Measurements from ENCODE around the gene HSPA5. TPM values are rescaled to one million over a fixed set of nuclear protein-coding genes. Genes with fewer than 3 reads are reported as not detected.
A peak's percentile ranks its signal among the peaks of the same experiment; 100 is the strongest.
"Not testable (repeated sequence)": the region's sequence is repeated elsewhere in the genome, so short reads cannot be mapped to it uniquely, and the experiment has no call there.

The HSPA5 gene
- total RNA-seq, 2 donors from 2014 or later: 224 to 229 TPM

DNA sequence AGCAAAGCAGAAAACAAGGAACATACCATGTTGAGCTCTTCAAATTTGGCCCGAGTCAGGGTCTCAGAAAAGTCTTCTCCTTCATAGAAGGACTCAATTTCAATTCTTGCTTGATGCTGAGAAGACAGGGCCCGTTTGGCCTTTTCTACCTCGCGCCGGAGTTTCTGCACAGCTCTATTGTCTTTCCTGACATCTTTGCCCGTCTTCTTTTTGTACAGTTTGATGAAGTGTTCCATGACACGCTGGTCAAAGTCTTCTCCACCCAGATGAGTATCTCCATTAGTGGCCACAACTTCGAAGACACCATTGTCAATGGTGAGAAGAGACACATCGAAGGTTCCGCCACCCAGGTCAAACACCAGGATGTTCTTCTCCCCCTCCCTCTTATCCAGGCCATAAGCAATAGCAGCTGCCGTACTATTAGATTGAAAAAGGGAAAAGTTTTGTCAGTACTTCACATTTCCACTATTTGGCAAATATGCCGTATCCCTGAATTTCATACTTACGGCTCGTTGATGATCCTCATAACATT lies 2.2 kb downstream of the HSPA5 start:
- Mint-ChIP-seq H3K27me3 (no peaks in the 10 kb centered on the region), H3K4me1 (peaks cover 42% of the 10 kb centered on the region), H3K36me3 (ENCODE audit: low read depth) (peaks cover 16% of the 10 kb centered on the region), H3K4me3 (peak overlapping the region; percentile 94), H3K27ac (peak overlapping the region; percentile 98)
- no peaks in the 10 kb centered on the region for H3K9me3 ChIP-seq (ENCODE audit: control insufficient read depth, low read length, poor library complexity, severe bottlenecking)
- DNase-seq (no peak), ATAC-seq (no peak)

DNA sequence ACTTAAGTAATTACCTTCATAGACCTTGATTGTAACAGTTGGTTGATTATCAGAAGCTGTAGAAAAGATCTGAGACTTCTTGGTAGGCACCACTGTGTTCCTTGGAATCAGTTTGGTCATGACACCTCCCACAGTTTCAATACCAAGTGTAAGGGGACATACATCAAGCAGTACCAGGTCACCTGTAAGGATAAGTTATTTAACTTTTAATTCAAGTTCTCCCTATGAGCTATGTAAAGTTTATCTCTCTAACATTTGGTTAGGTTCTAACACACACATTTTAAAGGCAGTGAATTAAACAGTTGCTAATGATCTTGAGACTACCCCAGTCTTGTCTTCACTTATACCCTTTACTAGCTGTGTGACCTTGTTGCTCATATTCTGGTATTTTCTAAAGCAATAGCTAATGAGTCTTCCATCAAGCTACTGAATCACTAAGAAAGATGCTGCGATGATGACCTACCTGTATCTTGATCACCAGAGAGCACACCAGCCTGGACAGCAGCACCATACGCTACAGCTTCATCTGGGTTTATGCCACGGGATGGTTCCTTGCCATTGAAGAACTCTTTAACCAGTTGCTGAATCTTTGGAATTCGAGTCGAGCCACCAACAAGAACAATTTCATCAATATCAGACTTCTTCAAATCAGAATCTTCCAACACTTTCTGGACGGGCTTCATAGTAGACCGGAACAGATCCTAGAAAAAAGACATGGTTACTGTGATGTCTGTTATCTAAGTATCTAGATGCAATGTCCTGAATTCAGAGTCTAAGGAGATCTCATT lies 2.8 kb downstream of the HSPA5 start:
- DNase-seq (no peak), ATAC-seq (no peak)
- peak overlapping the region; percentile 94 for H3K4me3 Mint-ChIP-seq
- H3K4me1 Mint-ChIP-seq: peaks cover 42% of the 10 kb centered on the region
- H3K27ac Mint-ChIP-seq: peak overlapping the region; percentile 98
- no peaks in the 10 kb centered on the region for H3K9me3 ChIP-seq (ENCODE audit: control insufficient read depth, low read length, poor library complexity, severe bottlenecking)
- H3K36me3 Mint-ChIP-seq (ENCODE audit: low read depth): peaks cover 16% of the 10 kb centered on the region
- no peaks in the 10 kb centered on the region for H3K27me3 Mint-ChIP-seq

DNA sequence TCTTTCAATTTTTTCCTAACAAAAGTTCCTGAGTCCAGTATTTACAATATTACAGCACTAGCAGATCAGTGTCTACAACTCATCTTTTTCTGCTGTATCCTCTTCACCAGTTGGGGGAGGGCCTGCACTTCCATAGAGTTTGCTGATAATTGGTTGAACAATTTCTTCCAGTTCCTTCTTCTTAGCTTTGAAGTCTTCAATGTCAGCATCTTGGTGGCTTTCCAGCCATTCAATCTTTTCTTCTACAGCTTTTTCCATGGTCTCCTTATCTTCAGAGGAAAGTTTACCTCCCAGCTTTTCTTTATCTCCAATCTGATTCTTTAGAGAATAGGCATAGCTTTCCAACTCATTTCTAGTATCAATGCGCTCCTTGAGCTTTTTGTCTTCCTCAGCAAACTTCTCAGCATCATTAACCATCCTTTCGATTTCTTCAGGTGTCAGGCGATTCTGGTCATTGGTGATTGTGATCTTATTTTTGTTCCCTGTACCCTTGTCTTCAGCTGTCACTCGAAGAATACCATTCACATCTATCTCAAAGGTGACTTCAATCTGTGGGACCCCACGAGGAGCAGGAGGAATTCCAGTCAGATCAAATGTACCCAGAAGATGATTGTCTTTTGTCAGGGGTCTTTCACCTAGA lies 4.5 kb downstream of the HSPA5 start:
- Mint-ChIP-seq H3K27ac (peak overlapping the region; percentile 82), H3K4me3 (peak overlapping the region; percentile 94), H3K4me1 (peaks cover 37% of the 10 kb centered on the region), H3K36me3 (ENCODE audit: low read depth) (peaks cover 16% of the 10 kb centered on the region)
- ATAC-seq; H3K9me3 ChIP-seq (ENCODE audit: control insufficient read depth, low read length, poor library complexity, severe bottlenecking); H3K27me3 Mint-ChIP-seq; DNase-seq: not testable (repeated sequence)

DNA sequence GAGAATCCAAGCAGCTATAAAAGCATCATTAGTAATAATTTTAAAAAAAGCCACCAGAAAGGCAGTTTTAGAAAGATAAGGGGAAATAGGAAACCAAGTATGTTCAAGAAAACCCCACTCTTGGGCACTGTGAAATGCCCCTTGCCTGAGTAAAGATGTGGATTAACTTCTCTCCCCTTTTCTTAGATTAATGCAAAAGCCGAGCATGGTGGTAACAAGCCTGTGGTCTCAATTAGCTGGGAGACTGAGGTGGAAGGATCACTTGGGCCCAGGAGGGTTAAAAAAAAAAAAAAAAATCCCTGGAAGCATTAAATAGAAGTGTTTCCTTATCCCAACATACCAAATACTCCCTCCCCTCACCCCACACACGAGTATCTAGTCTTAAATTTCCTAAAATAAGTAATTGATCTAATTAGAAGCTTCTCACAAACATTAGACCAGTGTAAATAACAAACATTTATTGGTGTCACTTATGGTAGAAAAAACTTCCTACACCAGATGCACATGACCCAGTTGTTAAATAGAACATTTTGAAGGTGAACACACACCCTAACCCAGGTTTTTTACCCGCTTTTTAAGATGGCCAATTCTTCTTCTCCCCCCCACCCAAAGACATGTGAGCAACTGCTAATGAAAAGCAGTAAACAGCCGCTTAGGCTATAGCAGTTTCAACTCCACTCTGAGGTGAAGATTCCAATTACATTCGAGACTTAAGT lies 5.2 kb downstream of the HSPA5 start:
- no peak for DNase-seq
- H3K4me1 Mint-ChIP-seq: peaks cover 31% of the 10 kb centered on the region

DNA sequence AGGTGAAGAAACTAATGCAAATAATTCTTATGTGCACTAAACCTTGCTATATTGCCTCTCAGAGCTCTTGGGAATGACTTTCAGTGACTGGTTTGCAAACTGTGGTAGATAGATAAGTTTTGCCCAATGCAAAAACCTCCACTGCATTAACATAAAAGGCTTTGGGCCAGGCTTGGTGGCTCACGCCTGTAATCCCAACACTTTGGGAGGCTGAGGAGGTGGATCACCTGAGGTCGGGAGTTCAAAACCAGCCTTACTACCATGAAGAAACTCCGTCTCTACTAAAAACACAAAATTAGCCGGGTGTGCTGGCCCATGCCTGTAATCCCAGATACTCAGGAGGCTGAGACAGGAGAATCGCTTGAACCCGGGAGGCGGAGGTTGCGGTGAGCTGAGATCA lies 7.0 kb downstream of the HSPA5 start:
- not testable (repeated sequence) for H3K27me3 Mint-ChIP-seq; H3K9me3 ChIP-seq (ENCODE audit: control insufficient read depth, low read length, poor library complexity, severe bottlenecking); DNase-seq; H3K27ac Mint-ChIP-seq; ATAC-seq
- H3K4me3 Mint-ChIP-seq: peak overlapping the region; percentile 47
- H3K36me3 Mint-ChIP-seq (ENCODE audit: low read depth): peaks cover 10% of the 10 kb centered on the region
- H3K4me1 Mint-ChIP-seq: peaks cover 30% of the 10 kb centered on the region

More for the DNA sequence above, 5.2 kb downstream of the HSPA5 start:
- no peaks in the 10 kb centered on the region for H3K9me3 ChIP-seq (ENCODE audit: control insufficient read depth, low read length, poor library complexity, severe bottlenecking)
- ATAC-seq: no peak
- peak overlapping the region; percentile 82 for H3K27ac Mint-ChIP-seq
- H3K36me3 Mint-ChIP-seq (ENCODE audit: low read depth): peaks cover 12% of the 10 kb centered on the region
- no peaks in the 10 kb centered on the region for H3K27me3 Mint-ChIP-seq
- H3K4me3 Mint-ChIP-seq: peak overlapping the region; percentile 49

DNA sequence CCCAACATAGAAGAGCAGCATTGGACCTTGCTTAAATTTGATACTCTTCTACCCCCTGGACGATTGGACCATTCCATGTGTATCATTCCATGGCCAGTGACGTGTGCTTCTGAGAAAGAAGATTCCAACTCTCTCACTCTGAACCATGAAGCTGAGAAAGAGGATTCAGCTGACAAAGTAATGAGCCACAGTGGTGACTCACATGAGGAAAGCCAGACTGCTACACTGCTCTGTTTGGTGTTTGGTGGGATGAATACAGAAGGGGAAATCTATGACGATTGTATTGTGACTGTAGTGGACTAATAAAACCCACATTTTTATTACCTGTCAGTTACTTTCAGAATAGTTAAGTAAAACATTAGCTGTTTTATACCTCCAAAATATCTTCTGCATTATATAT lies 7.5 kb downstream of the HSPA5 start:
- Mint-ChIP-seq H3K27me3 (no peaks in the 10 kb centered on the region), H3K4me1 (peaks cover 26% of the 10 kb centered on the region), H3K27ac (no peak overlapping the region), H3K36me3 (ENCODE audit: low read depth) (peaks cover 7% of the 10 kb centered on the region), H3K4me3 (no peak overlapping the region)
- ATAC-seq (no peak), DNase-seq (no peak)
- no peaks in the 10 kb centered on the region for H3K9me3 ChIP-seq (ENCODE audit: control insufficient read depth, low read length, poor library complexity, severe bottlenecking)

DNA sequence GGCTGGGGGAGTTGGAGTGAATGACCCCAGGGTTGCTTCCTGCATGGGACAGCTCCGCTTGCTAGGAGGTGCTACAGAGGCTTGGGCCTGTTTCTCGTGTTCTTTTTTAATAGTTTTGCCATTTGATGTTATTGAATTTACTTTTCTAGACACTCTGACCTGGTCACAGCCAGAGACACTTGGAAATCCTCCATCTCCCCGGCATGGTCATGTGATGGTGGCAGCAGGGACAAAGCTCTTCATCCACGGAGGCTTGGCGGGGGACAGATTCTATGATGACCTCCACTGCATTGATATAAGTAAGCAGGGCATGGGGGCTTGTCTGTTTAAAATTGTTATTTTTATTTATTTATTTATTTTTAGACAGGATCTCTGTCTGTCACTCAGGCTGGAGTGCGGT lies 13.4 kb downstream of the HSPA5 start:
- DNase-seq (no peak), ATAC-seq (no peak)
- H3K4me1 Mint-ChIP-seq: no peaks in the 10 kb centered on the region

DNA sequence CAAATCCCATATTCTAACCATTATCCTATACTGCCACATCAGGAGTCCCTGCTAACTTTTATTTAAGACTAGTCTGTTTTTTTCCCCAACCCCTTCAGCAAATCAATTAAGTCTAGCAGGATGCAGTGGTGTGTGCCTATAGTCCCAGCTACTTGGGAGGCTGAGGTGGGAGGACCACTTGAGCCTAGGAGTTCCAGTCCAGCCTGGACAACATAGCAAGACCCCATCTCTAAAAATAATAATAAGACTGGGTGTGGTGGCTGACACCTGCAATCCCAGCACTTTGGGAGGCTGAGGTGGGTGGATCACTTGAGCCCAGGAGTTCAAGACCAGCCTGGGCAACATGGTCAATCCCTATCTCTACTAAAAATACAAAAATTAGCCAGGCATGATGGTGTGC lies 16.3 kb downstream of the HSPA5 start:
- H3K27ac Mint-ChIP-seq; H3K27me3 Mint-ChIP-seq; DNase-seq; H3K4me3 Mint-ChIP-seq; ATAC-seq; H3K9me3 ChIP-seq (ENCODE audit: control insufficient read depth, low read length, poor library complexity, severe bottlenecking); H3K4me1 Mint-ChIP-seq; H3K36me3 Mint-ChIP-seq (ENCODE audit: low read depth): not testable (repeated sequence)

More for the DNA sequence above, 13.4 kb downstream of the HSPA5 start:
- no peak overlapping the region for H3K4me3 Mint-ChIP-seq
- H3K36me3 Mint-ChIP-seq (ENCODE audit: low read depth): no peaks in the 10 kb centered on the region
- no peak overlapping the region for H3K27ac Mint-ChIP-seq
- no peaks in the 10 kb centered on the region for H3K9me3 ChIP-seq (ENCODE audit: control insufficient read depth, low read length, poor library complexity, severe bottlenecking)
- H3K27me3 Mint-ChIP-seq: no peaks in the 10 kb centered on the region

DNA sequence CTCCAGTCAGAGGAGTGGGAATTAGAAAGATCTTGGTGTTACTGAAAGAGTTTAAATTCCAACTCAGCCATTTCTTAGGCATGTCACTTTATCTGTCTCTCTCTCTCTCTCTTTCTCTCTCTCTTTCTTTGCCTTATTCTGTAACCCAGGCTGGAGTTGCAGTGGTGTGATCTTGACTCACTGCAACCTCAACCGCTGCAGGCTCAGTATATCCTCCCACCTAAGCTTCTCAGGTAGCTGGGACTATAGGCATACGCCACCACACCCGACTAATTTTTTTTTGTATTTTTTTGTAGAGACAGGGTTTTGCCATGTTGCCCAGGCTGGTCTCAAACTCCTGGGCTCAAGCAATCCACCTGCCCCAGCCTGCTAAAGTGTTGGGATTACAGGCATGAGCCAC lies 22.5 kb downstream of the HSPA5 start:
- no peaks in the 10 kb centered on the region for H3K9me3 ChIP-seq (ENCODE audit: control insufficient read depth, low read length, poor library complexity, severe bottlenecking)
- Mint-ChIP-seq H3K27me3 (no peaks in the 10 kb centered on the region), H3K27ac (no peak overlapping the region), H3K4me1 (peaks cover 3% of the 10 kb centered on the region), H3K36me3 (ENCODE audit: low read depth) (peaks cover 3% of the 10 kb centered on the region), H3K4me3 (no peak overlapping the region)
- ATAC-seq: no peak
- no peak for DNase-seq

DNA sequence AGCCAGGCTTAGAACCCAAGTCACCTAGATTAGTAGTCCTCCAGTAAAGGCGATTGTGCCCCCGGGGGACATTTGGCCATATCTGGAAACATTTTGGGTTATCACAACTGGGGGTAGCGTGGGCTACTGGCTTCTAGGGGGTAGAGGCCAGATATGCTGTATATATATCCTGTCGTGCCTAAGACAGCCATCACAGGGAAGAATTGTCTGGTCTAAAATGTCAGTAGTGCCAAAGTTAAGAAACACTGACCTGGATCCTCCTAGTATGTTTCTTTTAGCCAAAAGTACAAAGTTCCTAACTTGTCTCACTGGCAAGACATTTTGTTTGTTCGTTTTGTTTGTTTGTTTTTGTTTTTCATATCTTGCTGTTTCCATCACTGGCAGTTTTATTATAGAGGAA lies 27.0 kb downstream of the HSPA5 start:
- peaks cover 6% of the 10 kb centered on the region for H3K36me3 Mint-ChIP-seq (ENCODE audit: low read depth)
- no peak for DNase-seq
- no peak for ATAC-seq
- H3K4me3 Mint-ChIP-seq: no peak overlapping the region
- no peak overlapping the region for H3K27ac Mint-ChIP-seq
- H3K9me3 ChIP-seq (ENCODE audit: control insufficient read depth, low read length, poor library complexity, severe bottlenecking): no peaks in the 10 kb centered on the region
- peaks cover 3% of the 10 kb centered on the region for H3K4me1 Mint-ChIP-seq
- no peaks in the 10 kb centered on the region for H3K27me3 Mint-ChIP-seq

DNA sequence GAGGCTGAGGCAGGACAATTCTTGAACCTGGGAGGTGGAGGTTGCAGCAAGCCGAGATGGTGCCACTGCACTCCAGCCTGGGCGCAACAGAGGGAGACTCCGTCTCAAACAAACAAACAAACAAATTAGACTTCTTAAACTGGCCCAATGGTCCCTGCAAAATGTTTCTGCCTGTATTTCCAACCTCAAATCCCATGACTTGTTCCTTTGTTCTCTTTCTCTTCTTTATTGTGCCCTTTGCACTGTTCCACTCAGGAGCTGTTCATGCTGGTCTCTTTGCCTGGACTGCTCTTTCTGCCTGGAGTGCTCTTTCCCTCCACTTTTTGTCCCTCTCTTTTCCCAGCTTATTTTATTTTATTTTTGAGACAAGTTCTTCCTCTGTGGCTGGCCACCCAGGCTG lies 36.7 kb downstream of the HSPA5 start:
- Mint-ChIP-seq H3K36me3 (ENCODE audit: low read depth) (peaks cover 16% of the 10 kb centered on the region), H3K4me3 (no peak overlapping the region), H3K4me1 (peaks cover 19% of the 10 kb centered on the region), H3K27ac (peak overlapping the region; percentile 67), H3K27me3 (no peaks in the 10 kb centered on the region)
- no peak for DNase-seq
- no peaks in the 10 kb centered on the region for H3K9me3 ChIP-seq (ENCODE audit: control insufficient read depth, low read length, poor library complexity, severe bottlenecking)
- no peak for ATAC-seq

DNA sequence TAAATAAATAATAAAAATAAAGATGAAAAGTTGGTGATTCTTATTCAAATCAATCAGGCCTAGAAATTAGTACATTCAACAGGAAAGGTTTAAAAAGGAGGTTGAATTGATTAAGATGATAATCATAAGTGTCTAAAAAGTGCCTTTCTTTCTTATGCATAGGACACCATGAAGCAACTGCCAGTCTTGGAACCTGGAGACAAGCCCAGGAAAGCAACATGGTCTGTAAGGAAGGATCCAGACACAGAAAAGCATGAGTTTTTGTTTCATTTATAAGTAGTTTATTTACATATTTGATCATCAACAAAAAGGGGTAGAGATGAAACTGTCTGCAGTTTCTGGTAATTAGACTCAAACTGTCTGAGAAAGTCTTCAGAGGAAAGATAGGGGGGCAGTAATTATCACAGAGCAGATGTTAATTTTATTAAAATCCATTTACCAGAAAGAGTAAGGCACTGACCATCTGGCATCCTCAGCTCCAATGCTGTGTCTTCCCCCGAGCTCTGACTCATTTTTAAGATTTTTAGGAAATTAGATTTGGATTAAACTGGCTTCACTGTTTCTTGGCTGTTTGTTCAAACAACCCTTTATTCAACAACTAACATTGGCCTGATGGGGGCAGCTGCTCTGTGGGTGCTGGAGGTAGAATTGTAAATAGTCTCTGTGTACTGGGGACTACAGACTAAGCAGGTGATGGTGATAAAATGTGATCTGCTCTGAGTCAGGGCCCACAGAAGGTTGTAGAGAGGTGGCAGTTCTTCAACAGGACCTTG lies 38.1 kb downstream of the HSPA5 start:
- H3K27ac Mint-ChIP-seq: peak overlapping the region; percentile 16

More for the DNA sequence above, 38.1 kb downstream of the HSPA5 start:
- Mint-ChIP-seq H3K4me3 (no peak overlapping the region), H3K27me3 (no peaks in the 10 kb centered on the region), H3K36me3 (ENCODE audit: low read depth) (peaks cover 11% of the 10 kb centered on the region), H3K4me1 (peaks cover 20% of the 10 kb centered on the region)
- no peak for ATAC-seq
- no peak for DNase-seq
- no peaks in the 10 kb centered on the region for H3K9me3 ChIP-seq (ENCODE audit: control insufficient read depth, low read length, poor library complexity, severe bottlenecking)

Data from T-helper 17 cell (primary cell).